ENCODE results near the gene BNC2. TPM values are rescaled to one million over a fixed set of nuclear protein-coding genes. Genes with fewer than 3 reads are reported as not detected.

The BNC2 gene
- total and polyA plus RNA-seq, 7 donors: 0.23 to 205 (median 117) TPM

GRCh38 chr9:16720386-16720785 lies 150.1 kb downstream of the BNC2 start:
- intact Hi-C loops (cut with DNase I): loop anchor here (5.0 kb wide), 1 partner anchor 528 kb away; no protein-coding TSS in a partner anchor
- Histone ChIP-seq H3K36me3 (no peaks in the 10 kb centered on the region), H3K4me1 (peaks cover 0 to 91% (median 40%) of the 10 kb centered on the region in 4 donors), H3K27me3 (no peaks in the 10 kb centered on the region), H3K9me3 (no peaks in the 10 kb centered on the region), H3K27ac (peak overlapping the region; percentile 5 to 91 (median 70)), H3K4me3 (no peak overlapping the region)
- TF ChIP-seq CTCF (IDR thresholded peaks at IDR 0.05) (no peak), EP300 (IDR thresholded peaks at IDR 0.05) (no peak), POLR2AphosphoS5 (IDR thresholded peaks at IDR 0.05) (no peak), POLR2A (IDR thresholded peaks at IDR 0.05) (no peak)
- no peak for DNase-seq
- 84 to 85% methylated on average over 3 of the region's 3 CpGs for WGBS, 2 donors

GRCh38 chr9:16719921-16720320 lies 150.5 kb downstream of the BNC2 start:
- Histone ChIP-seq H3K27me3 (no peaks in the 10 kb centered on the region), H3K4me1 (peaks cover 0 to 91% (median 36%) of the 10 kb centered on the region in 4 donors), H3K9me3 (no peaks in the 10 kb centered on the region), H3K36me3 (no peaks in the 10 kb centered on the region), H3K4me3 (no peak overlapping the region), H3K27ac (peak overlapping the region in 3 of 4 donors; percentile 5 to 89 (median 49))
- 61 to 67% methylated on average over 4 of the region's 4 CpGs for WGBS, 2 donors
- no peak for TF ChIP-seq POLR2A (IDR thresholded peaks at IDR 0.05)
- no peak for TF ChIP-seq EP300 (IDR thresholded peaks at IDR 0.05)
- TF ChIP-seq POLR2AphosphoS5 (IDR thresholded peaks at IDR 0.05): no peak
- TF ChIP-seq CTCF (IDR thresholded peaks at IDR 0.05): no peak
- no peak for DNase-seq
- intact Hi-C loops (cut with DNase I): loop anchor here (5.0 kb wide), 1 partner anchor 528 kb away; no protein-coding TSS in a partner anchor

GRCh38 chr9:16718952-16719351 lies 151.5 kb downstream of the BNC2 start:
- H3K4me1 ChIP-seq: peaks cover 0 to 89% (median 35%) of the 10 kb centered on the region in 4 donors
- H3K36me3 ChIP-seq: no peaks in the 10 kb centered on the region
- no peaks in the 10 kb centered on the region for H3K9me3 ChIP-seq
- intact Hi-C loops (cut with DNase I): no loop called here
- H3K27me3 ChIP-seq: no peaks in the 10 kb centered on the region
- peak overlapping the region in 3 of 4 donors; percentile 29 to 89 (median 49) for H3K27ac ChIP-seq
- no peak for DNase-seq
- TF ChIP-seq POLR2A (IDR thresholded peaks at IDR 0.05) (no peak), EP300 (IDR thresholded peaks at IDR 0.05) (no peak), POLR2AphosphoS5 (IDR thresholded peaks at IDR 0.05) (no peak), CTCF (IDR thresholded peaks at IDR 0.05) (no peak)
- no peak overlapping the region for H3K4me3 ChIP-seq
- WGBS, 2 donors: 82 to 87% methylated on average over 3 of the region's 3 CpGs

GRCh38 chr9:16718296-16718695 lies 152.2 kb downstream of the BNC2 start:
- no peaks in the 10 kb centered on the region for H3K9me3 ChIP-seq

More at GRCh38 chr9:16718296-16718695, 152.2 kb downstream of the BNC2 start:
- WGBS, 2 donors: 94 to 97% methylated on average over 1 of the region's 1 CpG
- peak overlapping the region in 3 of 4 donors; percentile 29 to 89 (median 49) for H3K27ac ChIP-seq
- peaks cover 0 to 89% (median 37%) of the 10 kb centered on the region in 4 donors for H3K4me1 ChIP-seq
- H3K36me3 ChIP-seq: no peaks in the 10 kb centered on the region
- H3K4me3 ChIP-seq: no peak overlapping the region
- no peak for TF ChIP-seq EP300 (IDR thresholded peaks at IDR 0.05)
- TF ChIP-seq POLR2AphosphoS5 (IDR thresholded peaks at IDR 0.05): peak in 1 of 4 donors; percentile 8
- TF ChIP-seq CTCF (IDR thresholded peaks at IDR 0.05): no peak
- no peak for TF ChIP-seq POLR2A (IDR thresholded peaks at IDR 0.05)
- no peaks in the 10 kb centered on the region for H3K27me3 ChIP-seq
- intact Hi-C loops (cut with DNase I): no loop called here
- no peak for DNase-seq
